Measurements from ENCODE around the gene LGALS7.

Gene LGALS7

GRCh38 chr19:38726761-38727301 lies 46.5 kb downstream of the LGALS7 start:
- DNase-seq (ENCODE audit: low read depth) = peak; percentile 47

GRCh38 chr19:38726284-38726673 lies 47.0 kb downstream of the LGALS7 start:
- DNase-seq (ENCODE audit: low read depth) = no peak

GRCh38 chr19:38725469-38726283 lies 47.6 kb downstream of the LGALS7 start:
- no peak for DNase-seq (ENCODE audit: low read depth)

GRCh38 chr19:38723990-38724854 lies 49.1 kb downstream of the LGALS7 start:
- no peak for DNase-seq (ENCODE audit: low read depth)

- no peak for DNase-seq (ENCODE audit: low read depth)
These were observed 49.7 kb downstream of the LGALS7 start for GRCh38 chr19:38723606-38723965.

- no peak for DNase-seq (ENCODE audit: low read depth)
These were observed 50.2 kb downstream of the LGALS7 start for GRCh38 chr19:38722947-38723605.

GRCh38 chr19:38721979-38722773 lies 51.1 kb downstream of the LGALS7 start:
- no peak for DNase-seq (ENCODE audit: low read depth)

GRCh38 chr19:38721496-38721895 lies 51.8 kb downstream of the LGALS7 start:
- DNase-seq (ENCODE audit: low read depth) = no peak

All from activated gamma-delta T cell treated with anti-CD3 and anti-CD28 coated beads, Interleukin-2, amount 50 U/mL, for 16 hours (primary cell).